ENCODE results near the gene VAPA. TPM values are rescaled to one million over a fixed set of nuclear protein-coding genes. Genes with fewer than 3 reads are reported as not detected.
"Not testable (repeated sequence)": the region's sequence is repeated elsewhere in the genome, so short reads cannot be mapped to it uniquely, and the experiment has no call there.

VAPA gene
- polyA plus RNA-seq, 3 donors, result 195 to 237 (median 212) TPM

GRCh38 chr18:9884090-9884489 is 29.7 kb upstream of the VAPA start:
- DNase-seq, result no peak

GRCh38 chr18:9884532-9885140 is 29.2 kb upstream of the VAPA start:
- no peak for DNase-seq

GRCh38 chr18:9885170-9886004 is 28.4 kb upstream of the VAPA start, which contains the start of gene TXNDC2:
TXNDC2 (plus strand) TSS chr18:9885973; CDS start chr18:9886681, 708 bp downstream.
- no peak for DNase-seq

- DNase-seq, result no peak
These were observed 27.8 kb upstream of the VAPA start for GRCh38 chr18:9886005-9886348.

GRCh38 chr18:9887992-9888391 is 25.8 kb upstream of the VAPA start:
- DNase-seq, result no peak

- DNase-seq, result no peak
These were observed 23.6 kb upstream of the VAPA start for GRCh38 chr18:9890196-9890595.

GRCh38 chr18:9890957-9891356 is 22.9 kb upstream of the VAPA start:
- no peak for DNase-seq

GRCh38 chr18:9891515-9891914 is 22.3 kb upstream of the VAPA start:
- not testable (repeated sequence) for DNase-seq

- DNase-seq, result no peak
These were observed 19.3 kb upstream of the VAPA start for GRCh38 chr18:9894454-9895068.

- no peak for DNase-seq
These were observed 16.7 kb upstream of the VAPA start for GRCh38 chr18:9897129-9897528.

GRCh38 chr18:9897787-9898291 is 16.0 kb upstream of the VAPA start:
- not testable (repeated sequence) for DNase-seq

- no peak for DNase-seq
These were observed 14.8 kb upstream of the VAPA start for GRCh38 chr18:9898792-9899549.

- not testable (repeated sequence) for DNase-seq
These were observed 14.3 kb upstream of the VAPA start for GRCh38 chr18:9899550-9899930.

- DNase-seq, result no peak
These were observed 13.1 kb upstream of the VAPA start for GRCh38 chr18:9900699-9901098.

GRCh38 chr18:9901377-9901776 is 12.4 kb upstream of the VAPA start:
- no peak for DNase-seq

- not testable (repeated sequence) for DNase-seq
These were observed 11.6 kb upstream of the VAPA start for GRCh38 chr18:9902264-9902663.

- no peak for DNase-seq
These were observed 11.0 kb upstream of the VAPA start for GRCh38 chr18:9902832-9903231.

GRCh38 chr18:9905401-9905922 is 8.4 kb upstream of the VAPA start:
- DNase-seq, result peak; percentile 49

GRCh38 chr18:9906481-9906880 is 7.3 kb upstream of the VAPA start:
- no peak for DNase-seq

- DNase-seq, result no peak
These were observed 5.9 kb upstream of the VAPA start for GRCh38 chr18:9907867-9908266.

GRCh38 chr18:9910071-9910470 is 3.7 kb upstream of the VAPA start:
- DNase-seq, result no peak

GRCh38 chr18:9910661-9911060 is 3.2 kb upstream of the VAPA start:
- no peak for DNase-seq
